ENCODE results near the gene ZDHHC11. TPM values are rescaled to one million over a fixed set of nuclear protein-coding genes. Genes with fewer than 3 reads are reported as not detected.

ZDHHC11 gene
- total RNA-seq, 1 donor from 2014 or later = 1.5 TPM

DNA sequence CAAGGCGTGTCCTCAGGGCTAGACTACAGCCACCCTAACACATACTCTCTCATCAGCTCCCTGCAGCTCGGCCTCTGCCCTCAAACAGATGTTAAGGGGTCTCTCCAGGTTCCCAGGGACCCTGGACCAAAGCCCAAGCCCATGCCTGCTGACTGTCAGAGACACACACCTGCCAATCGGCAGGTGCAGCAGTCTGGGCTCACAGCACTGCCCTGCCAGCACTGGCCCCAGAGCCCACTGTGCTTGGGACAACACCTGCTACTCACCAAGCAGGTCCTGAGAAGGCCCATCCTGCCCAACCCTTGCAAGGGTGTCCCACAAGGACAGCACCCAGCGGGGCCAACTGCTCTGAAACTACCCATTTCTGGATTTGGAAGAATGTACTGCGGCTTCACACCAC is 20.2 kb upstream of the ZDHHC11 start:
- TF ChIP-seq, protein P1, sequence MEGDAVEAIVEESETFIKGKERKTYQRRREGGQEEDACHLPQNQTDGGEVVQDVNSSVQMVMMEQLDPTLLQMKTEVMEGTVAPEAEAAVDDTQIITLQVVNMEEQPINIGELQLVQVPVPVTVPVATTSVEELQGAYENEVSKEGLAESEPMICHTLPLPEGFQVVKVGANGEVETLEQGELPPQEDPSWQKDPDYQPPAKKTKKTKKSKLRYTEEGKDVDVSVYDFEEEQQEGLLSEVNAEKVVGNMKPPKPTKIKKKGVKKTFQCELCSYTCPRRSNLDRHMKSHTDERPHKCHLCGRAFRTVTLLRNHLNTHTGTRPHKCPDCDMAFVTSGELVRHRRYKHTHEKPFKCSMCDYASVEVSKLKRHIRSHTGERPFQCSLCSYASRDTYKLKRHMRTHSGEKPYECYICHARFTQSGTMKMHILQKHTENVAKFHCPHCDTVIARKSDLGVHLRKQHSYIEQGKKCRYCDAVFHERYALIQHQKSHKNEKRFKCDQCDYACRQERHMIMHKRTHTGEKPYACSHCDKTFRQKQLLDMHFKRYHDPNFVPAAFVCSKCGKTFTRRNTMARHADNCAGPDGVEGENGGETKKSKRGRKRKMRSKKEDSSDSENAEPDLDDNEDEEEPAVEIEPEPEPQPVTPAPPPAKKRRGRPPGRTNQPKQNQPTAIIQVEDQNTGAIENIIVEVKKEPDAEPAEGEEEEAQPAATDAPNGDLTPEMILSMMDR (conservative IDR thresholded peaks at IDR 0.05; ENCODE audit: low read depth, low read length) = no peak
- DNase-seq (ENCODE audit: low read depth) = no peak
- H3K4me3 ChIP-seq (ENCODE audit: low read depth, low read length) = no peak overlapping the region

DNA sequence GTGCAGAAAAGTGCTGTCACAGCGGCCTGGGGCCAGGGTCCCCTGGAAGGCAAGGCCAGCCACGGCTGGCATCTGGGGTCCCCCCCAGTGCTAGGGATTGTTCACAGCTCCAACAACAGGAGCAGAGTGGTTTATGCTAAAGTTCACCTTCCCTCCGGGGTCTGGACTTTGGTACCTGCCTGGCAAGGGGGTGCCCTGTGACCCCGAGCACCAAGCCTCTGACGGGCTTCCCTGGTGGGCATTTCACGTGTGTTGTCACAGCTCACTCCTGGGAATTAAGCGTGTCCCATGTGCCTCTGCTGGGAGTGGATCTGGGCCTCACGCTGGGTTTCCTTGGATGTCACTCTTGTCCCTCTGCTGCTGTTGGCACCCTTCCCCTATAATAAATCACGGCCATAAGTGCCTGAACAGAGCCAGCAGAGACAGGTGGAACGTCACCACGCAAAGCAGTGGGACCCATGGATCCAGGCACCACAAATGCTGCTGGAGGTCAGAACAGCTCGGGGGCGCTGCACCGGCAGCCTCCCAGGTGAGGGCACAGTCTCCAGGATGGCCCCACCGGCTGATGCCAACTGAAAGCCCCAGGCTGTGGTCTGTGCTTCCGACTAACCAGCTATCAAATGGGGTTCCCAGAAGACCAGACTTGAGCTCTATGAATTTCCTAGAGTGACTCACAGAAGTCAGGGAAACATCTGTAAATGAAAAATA is 17.8 kb upstream of the ZDHHC11 start:
- TF ChIP-seq, protein P1 (conservative IDR thresholded peaks at IDR 0.05; ENCODE audit: low read depth, low read length) = no peak
- H3K4me3 ChIP-seq (ENCODE audit: low read depth, low read length) = no peak overlapping the region
- no peak for DNase-seq (ENCODE audit: low read depth)

DNA sequence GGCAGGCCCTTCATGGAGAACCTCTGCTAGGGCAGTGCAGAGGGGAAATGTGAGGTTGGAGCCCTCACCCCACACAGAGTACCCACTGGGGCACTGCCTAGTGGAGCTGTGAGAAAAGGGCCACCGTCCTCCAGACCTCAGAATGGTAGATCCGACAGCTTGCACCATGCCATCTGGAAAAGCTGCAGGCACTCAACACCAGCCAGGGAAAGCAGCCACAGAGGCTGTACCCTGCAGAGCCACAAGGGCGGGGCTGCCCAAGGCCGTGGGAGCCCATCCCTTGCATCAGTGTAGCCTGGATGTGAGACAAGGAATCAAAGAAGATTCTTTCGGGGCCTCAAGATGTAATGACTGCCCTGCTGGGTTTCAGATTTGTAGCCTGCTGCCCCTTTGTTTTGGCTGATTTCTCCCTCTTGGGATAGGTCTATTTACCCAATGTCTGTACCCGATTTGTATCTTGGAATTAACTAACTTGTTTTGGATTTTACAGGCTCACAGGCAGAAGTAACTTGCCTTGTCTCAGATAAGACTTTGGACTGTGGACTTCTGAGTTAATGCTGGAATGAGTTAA is 16.6 kb upstream of the ZDHHC11 start:
- TF ChIP-seq, protein P1 (conservative IDR thresholded peaks at IDR 0.05; ENCODE audit: low read depth, low read length) = no peak

DNA sequence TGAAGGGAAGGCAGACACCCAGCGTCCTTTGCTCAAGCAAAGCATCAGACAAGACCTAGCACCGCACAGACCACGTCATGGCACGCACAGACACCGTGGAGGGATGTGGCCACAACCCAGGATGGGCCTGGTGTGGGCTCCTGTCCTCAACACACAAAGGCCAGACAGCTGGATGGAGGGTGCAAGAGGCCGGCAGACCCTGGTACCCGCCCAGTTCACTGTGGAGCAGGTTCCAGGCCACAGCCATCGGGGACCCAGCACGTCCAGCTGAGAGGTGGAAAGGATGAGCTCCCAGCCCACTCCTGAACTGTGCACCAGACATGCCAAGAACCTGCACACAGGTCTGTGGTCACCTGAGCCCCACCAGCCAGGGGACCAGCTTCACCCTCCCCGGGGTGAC is 15.0 kb upstream of the ZDHHC11 start:
- TF ChIP-seq, protein P1 (conservative IDR thresholded peaks at IDR 0.05; ENCODE audit: low read depth, low read length) = no peak
- no peak for DNase-seq (ENCODE audit: low read depth)
- no peak overlapping the region for H3K4me3 ChIP-seq (ENCODE audit: low read depth, low read length)

More for the DNA sequence above, 16.6 kb upstream of the ZDHHC11 start:
- no peak overlapping the region for H3K4me3 ChIP-seq (ENCODE audit: low read depth, low read length)
- no peak for DNase-seq (ENCODE audit: low read depth)

DNA sequence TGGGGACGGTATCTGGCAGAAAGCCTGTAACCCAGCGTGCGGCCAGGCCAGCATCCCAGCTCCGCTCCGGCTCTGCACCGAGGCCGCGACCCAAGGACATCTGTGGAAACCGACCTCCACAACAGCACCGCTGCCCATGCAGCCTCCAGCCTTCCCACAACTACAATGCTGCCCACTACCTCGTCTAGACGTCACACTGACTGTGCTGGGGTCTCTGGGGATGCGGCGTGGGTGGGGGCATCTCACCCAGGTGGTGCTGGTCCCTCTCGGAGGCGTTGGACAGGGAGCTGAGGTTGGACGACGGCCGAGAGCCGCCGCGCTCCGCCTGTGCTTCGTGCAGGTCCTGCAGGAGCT is 14.4 kb upstream of the ZDHHC11 start:
- TF ChIP-seq, protein P1 (conservative IDR thresholded peaks at IDR 0.05; ENCODE audit: low read depth, low read length) = no peak

DNA sequence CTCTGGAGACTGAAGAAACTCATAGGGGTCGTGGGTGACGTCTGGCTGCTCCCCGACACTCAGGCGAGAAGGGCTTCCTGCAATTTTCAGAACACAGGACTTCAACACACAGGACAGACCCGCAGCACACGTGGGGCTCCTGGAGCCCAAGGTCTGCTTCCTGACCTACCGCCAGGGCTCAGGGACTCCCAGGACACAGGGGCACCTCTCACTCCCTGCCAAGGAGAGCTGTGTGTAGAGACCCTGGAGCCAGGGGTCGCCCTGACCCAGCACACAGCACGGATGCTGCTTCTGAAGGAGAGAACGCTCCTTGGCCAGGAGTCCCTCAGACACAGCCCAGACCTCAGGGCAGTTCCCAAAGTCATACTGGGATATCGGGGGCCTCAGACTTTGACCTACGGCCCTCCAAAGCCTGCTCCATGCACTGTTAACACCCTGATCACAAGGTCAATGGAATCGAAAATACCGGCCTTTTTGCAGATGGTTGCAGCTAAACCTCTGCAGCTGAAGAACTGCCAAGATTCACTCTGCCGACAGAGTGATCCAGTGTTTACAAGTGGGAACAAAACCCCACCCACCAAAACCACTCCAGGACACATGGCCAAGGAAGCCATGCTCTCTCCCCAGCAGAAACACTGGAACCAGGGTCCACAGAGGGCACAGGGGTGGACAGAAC is 13.8 kb upstream of the ZDHHC11 start:
- no peak for DNase-seq (ENCODE audit: low read depth)
- no peak overlapping the region for H3K4me3 ChIP-seq (ENCODE audit: low read depth, low read length)
- TF ChIP-seq, protein P1 (conservative IDR thresholded peaks at IDR 0.05; ENCODE audit: low read depth, low read length) = no peak

More for the DNA sequence above, 14.4 kb upstream of the ZDHHC11 start:
- H3K4me3 ChIP-seq (ENCODE audit: low read depth, low read length) = no peak overlapping the region
- no peak for DNase-seq (ENCODE audit: low read depth)

Measured in epithelial cell of proximal tubule (primary cell).